Measurements from ENCODE around the gene GRIN1.
"Not testable (repeated sequence)": the region's sequence is repeated elsewhere in the genome, so short reads cannot be mapped to it uniquely, and the experiment has no call there.

GRCh38 chr9:137135154-137135553 lies 3.8 kb upstream of the GRIN1 start:
- not testable (repeated sequence) for TF ChIP-seq CTCF, POLR2AphosphoS5 (IDR thresholded peaks at IDR 0.05)
